ENCODE data around the gene FOSL2. TPM values are rescaled to one million over a fixed set of nuclear protein-coding genes. Genes with fewer than 3 reads are reported as not detected.

Gene FOSL2
- total RNA-seq, 1 donor, result 44.4 TPM

GRCh38 chr2:28347193-28347592 is 45.5 kb upstream of the FOSL2 start:
- DNase-seq (ENCODE audit: low read depth), result no peak
- H3K4me3 ChIP-seq (ENCODE audit: low read depth, low read length), result no peak overlapping the region
- TF ChIP-seq CTCF (IDR thresholded peaks at IDR 0.05; ENCODE audit: insufficient read depth, low read length), result no peak

GRCh38 chr2:28347596-28347995 is 45.1 kb upstream of the FOSL2 start:
- no peak for TF ChIP-seq CTCF (IDR thresholded peaks at IDR 0.05; ENCODE audit: insufficient read depth, low read length)
- no peak for DNase-seq (ENCODE audit: low read depth)
- no peak overlapping the region for H3K4me3 ChIP-seq (ENCODE audit: low read depth, low read length)

GRCh38 chr2:28348149-28348567 is 44.5 kb upstream of the FOSL2 start:
- DNase-seq (ENCODE audit: low read depth), result no peak
- H3K4me3 ChIP-seq (ENCODE audit: low read depth, low read length), result no peak overlapping the region
- TF ChIP-seq CTCF (IDR thresholded peaks at IDR 0.05; ENCODE audit: insufficient read depth, low read length), result no peak

- DNase-seq (ENCODE audit: low read depth), result no peak
- no peak for TF ChIP-seq CTCF (IDR thresholded peaks at IDR 0.05; ENCODE audit: insufficient read depth, low read length)
- H3K4me3 ChIP-seq (ENCODE audit: low read depth, low read length), result no peak overlapping the region
These were observed 43.7 kb upstream of the FOSL2 start for GRCh38 chr2:28348921-28349320.

- DNase-seq (ENCODE audit: low read depth), result no peak
These were observed 43.0 kb upstream of the FOSL2 start for GRCh38 chr2:28349546-28350165.

GRCh38 chr2:28350196-28350595 is 42.5 kb upstream of the FOSL2 start:
- H3K4me3 ChIP-seq (ENCODE audit: low read depth, low read length), result no peak overlapping the region
- no peak for DNase-seq (ENCODE audit: low read depth)
- no peak for TF ChIP-seq CTCF (IDR thresholded peaks at IDR 0.05; ENCODE audit: insufficient read depth, low read length)

More at GRCh38 chr2:28349546-28350165, 43.0 kb upstream of the FOSL2 start:
- no peak overlapping the region for H3K4me3 ChIP-seq (ENCODE audit: low read depth, low read length)
- no peak for TF ChIP-seq CTCF (IDR thresholded peaks at IDR 0.05; ENCODE audit: insufficient read depth, low read length)

GRCh38 chr2:28350791-28351285 is 41.8 kb upstream of the FOSL2 start:
- TF ChIP-seq CTCF (IDR thresholded peaks at IDR 0.05; ENCODE audit: insufficient read depth, low read length), result no peak
- DNase-seq (ENCODE audit: low read depth), result no peak
- no peak overlapping the region for H3K4me3 ChIP-seq (ENCODE audit: low read depth, low read length)
